PC-3 (cell line): ENCODE results near the gene NR2C2.

Source experiments
- EZH2 ChIP-seq: fragments of 300-600 bp; sonication (generic); IDR thresholded peaks from one replicate; pipeline ENCODE4 v1.6.1; 2017; ENCODE audit warnings: antibody characterized with exemption, mild to moderate bottlenecking, low read length; ENCODE audit not compliant: unreplicated experiment
- TF ChIP-seq, protein P1 (sequence below): fragments of 300-600 bp; sonication (generic); conservative IDR thresholded peaks from 2 replicates; pipeline ENCODE4 v1.5.1; 2017; ENCODE audit warnings: antibody characterized with exemption, low read depth, mild to moderate bottlenecking, low read length

GRCh38 chr3:14947886-14948608, 664 bp downstream of the NR2C2 start:
- TF ChIP-seq, protein P1, sequence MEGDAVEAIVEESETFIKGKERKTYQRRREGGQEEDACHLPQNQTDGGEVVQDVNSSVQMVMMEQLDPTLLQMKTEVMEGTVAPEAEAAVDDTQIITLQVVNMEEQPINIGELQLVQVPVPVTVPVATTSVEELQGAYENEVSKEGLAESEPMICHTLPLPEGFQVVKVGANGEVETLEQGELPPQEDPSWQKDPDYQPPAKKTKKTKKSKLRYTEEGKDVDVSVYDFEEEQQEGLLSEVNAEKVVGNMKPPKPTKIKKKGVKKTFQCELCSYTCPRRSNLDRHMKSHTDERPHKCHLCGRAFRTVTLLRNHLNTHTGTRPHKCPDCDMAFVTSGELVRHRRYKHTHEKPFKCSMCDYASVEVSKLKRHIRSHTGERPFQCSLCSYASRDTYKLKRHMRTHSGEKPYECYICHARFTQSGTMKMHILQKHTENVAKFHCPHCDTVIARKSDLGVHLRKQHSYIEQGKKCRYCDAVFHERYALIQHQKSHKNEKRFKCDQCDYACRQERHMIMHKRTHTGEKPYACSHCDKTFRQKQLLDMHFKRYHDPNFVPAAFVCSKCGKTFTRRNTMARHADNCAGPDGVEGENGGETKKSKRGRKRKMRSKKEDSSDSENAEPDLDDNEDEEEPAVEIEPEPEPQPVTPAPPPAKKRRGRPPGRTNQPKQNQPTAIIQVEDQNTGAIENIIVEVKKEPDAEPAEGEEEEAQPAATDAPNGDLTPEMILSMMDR, result no peak
- no peak for TF ChIP-seq EZH2
